GM19455 (cell line): ENCODE measurements around the gene NR6A1.
"Not testable (repeated sequence)": the region's sequence is repeated elsewhere in the genome, so short reads cannot be mapped to it uniquely, and the experiment has no call there.

Source experiments
- ATAC-seq: cut with Tn5 transposase; IDR thresholded peaks from one replicate; pipeline ENCODE4 v1.9.1; 2021; ENCODE audit not compliant: unreplicated experiment

Gene NR6A1

GRCh38 chr9:124778575-124779367, 7.7 kb upstream of the NR6A1 start:
- ATAC-seq = no peak

- no peak for ATAC-seq
Measured at GRCh38 chr9:124776954-124777648, 6.0 kb upstream of the NR6A1 start, which contains the start of gene OLFML2A. Gene OLFML2A (plus strand): TSS chr9:124777133. CDS start chr9:124777271, 138 bp downstream.

GRCh38 chr9:124776618-124776953, 5.5 kb upstream of the NR6A1 start:
- ATAC-seq = no peak

- no peak for ATAC-seq
Measured at GRCh38 chr9:124774129-124774978, 3.2 kb upstream of the NR6A1 start.

GRCh38 chr9:124773473-124774128, 2.5 kb upstream of the NR6A1 start:
- no peak for ATAC-seq

- not testable (repeated sequence) for ATAC-seq
Measured at GRCh38 chr9:124772877-124773276, 1.8 kb upstream of the NR6A1 start.

GRCh38 chr9:124771867-124772679, 962 bp upstream of the NR6A1 start:
- no peak for ATAC-seq

- ATAC-seq = peak; percentile 11
Measured at GRCh38 chr9:124770359-124771020, 621 bp downstream of the NR6A1 start.

GRCh38 chr9:124769549-124770358, 1.4 kb downstream of the NR6A1 start:
- no peak for ATAC-seq

GRCh38 chr9:124768750-124769548, 2.2 kb downstream of the NR6A1 start:
- no peak for ATAC-seq

GRCh38 chr9:124768334-124768733, 2.8 kb downstream of the NR6A1 start:
- ATAC-seq = no peak

- ATAC-seq = no peak
Measured at GRCh38 chr9:124767821-124768220, 3.3 kb downstream of the NR6A1 start.

GRCh38 chr9:124766815-124767554, 4.1 kb downstream of the NR6A1 start:
- no peak for ATAC-seq

GRCh38 chr9:124766326-124766725, 4.8 kb downstream of the NR6A1 start:
- ATAC-seq = no peak

GRCh38 chr9:124765439-124765835, 5.7 kb downstream of the NR6A1 start:
- no peak for ATAC-seq

GRCh38 chr9:124764774-124765438, 6.2 kb downstream of the NR6A1 start:
- ATAC-seq = no peak

GRCh38 chr9:124762633-124763032, 8.5 kb downstream of the NR6A1 start:
- no peak for ATAC-seq
